ENCODE results near the gene TBX19.

The TBX19 gene

GRCh38 chr1:168324745-168325425 lies 44.2 kb downstream of the TBX19 start:
- DNase-seq, result no peak

GRCh38 chr1:168328731-168329364 lies 48.2 kb downstream of the TBX19 start:
- DNase-seq, result no peak

GRCh38 chr1:168330285-168330684 lies 49.6 kb downstream of the TBX19 start:
- DNase-seq, result no peak

- no peak for DNase-seq
These were observed 50.9 kb downstream of the TBX19 start for GRCh38 chr1:168331569-168331968.

- no peak for DNase-seq
These were observed 53.0 kb downstream of the TBX19 start for GRCh38 chr1:168333562-168334276.

- DNase-seq, result no peak
These were observed 54.8 kb downstream of the TBX19 start for GRCh38 chr1:168335500-168335899.

- DNase-seq, result no peak
These were observed 58.2 kb downstream of the TBX19 start for GRCh38 chr1:168338589-168339503.

- DNase-seq, result no peak
These were observed 60.3 kb downstream of the TBX19 start for GRCh38 chr1:168340781-168341482.

- DNase-seq, result no peak
These were observed 60.9 kb downstream of the TBX19 start for GRCh38 chr1:168341483-168341975.

- peak; percentile 81 for DNase-seq
These were observed 62.0 kb downstream of the TBX19 start for GRCh38 chr1:168342572-168343280.

- DNase-seq, result no peak
These were observed 62.9 kb downstream of the TBX19 start for GRCh38 chr1:168343566-168343965.

- DNase-seq, result no peak
These were observed 63.8 kb downstream of the TBX19 start for GRCh38 chr1:168344517-168344916.

- DNase-seq, result no peak
These were observed 65.3 kb downstream of the TBX19 start for GRCh38 chr1:168345939-168346338.

GRCh38 chr1:168347630-168348029 lies 67.0 kb downstream of the TBX19 start:
- DNase-seq, result no peak

GRCh38 chr1:168348146-168348709 lies 67.6 kb downstream of the TBX19 start:
- no peak for DNase-seq

- DNase-seq, result peak; percentile 55
These were observed 73.9 kb downstream of the TBX19 start for GRCh38 chr1:168354335-168355269.

- no peak for DNase-seq
These were observed 79.7 kb downstream of the TBX19 start for GRCh38 chr1:168360151-168361021.

- no peak for DNase-seq
These were observed 80.6 kb downstream of the TBX19 start for GRCh38 chr1:168361252-168361651.

GRCh38 chr1:168362991-168363390 lies 82.3 kb downstream of the TBX19 start:
- DNase-seq, result no peak
